ENCODE data around the gene SGCA. TPM values are rescaled to one million over a fixed set of nuclear protein-coding genes. Genes with fewer than 3 reads are reported as not detected.

Gene SGCA
- total and polyA plus RNA-seq, 2 donors (not counting 3 experiments of a cell fraction or from before 2014, with no cell fraction given) = not detected

- FAIRE-seq (no peak), DNase-seq (ENCODE audit: low read depth, low spot score) (no peak)
- H3K36me3 ChIP-seq (ENCODE audit: control insufficient read depth in 2 of 2, extremely low read depth in 1 of 2, insufficient read depth in 2 of 2, low read length in 2 of 2) = no peaks in the 10 kb centered on the region
- no peaks in the 10 kb centered on the region for H3K9me3 ChIP-seq (replicated peaks; ENCODE audit: control insufficient read depth, insufficient read depth, low read length)
- no TSS peak for BruUV-seq (replicated peaks)
- dilution Hi-C loops (cut with MboI; ENCODE audit: extremely low pct_ligation_motif_present, low sequenced_read_pairs) (no loop called here), intact Hi-C loops (cut with micrococcal nuclease) (no loop called here)
- no peak overlapping the region for H3K4me3 ChIP-seq (replicated peaks in 1 of 3; ENCODE audit: insufficient read depth in 1 of 3, low read depth in 1 of 3, low read length in 3 of 3)
- H3K27me3 ChIP-seq (ENCODE audit: control insufficient read depth in 2 of 2, insufficient read depth in 2 of 2, low read length in 2 of 2) = no peaks in the 10 kb centered on the region
- no peaks in the 10 kb centered on the region for H4K20me1 ChIP-seq (replicated peaks; ENCODE audit: control insufficient read depth, extremely low read depth, insufficient read depth, low read length)
- no peaks in the 10 kb centered on the region for H3K9me1 ChIP-seq (replicated peaks; ENCODE audit: control insufficient read depth, extremely low read depth, insufficient read depth, low read length)
- no peak overlapping the region for H3K27ac ChIP-seq (ENCODE audit: insufficient read depth, low read depth, low read length)
- H3K79me2 ChIP-seq (ENCODE audit: control insufficient read depth, insufficient read depth, low read length) = no peaks in the 10 kb centered on the region
- TF ChIP-seq FOS (IDR thresholded peaks at IDR 0.05; ENCODE audit: borderline replicate concordance, insufficient read depth, low read length) (no peak), POLR2A (IDR thresholded peaks at IDR 0.05; ENCODE audit: low read depth, low read length) (no peak), MAX (IDR thresholded peaks at IDR 0.05; ENCODE audit: insufficient read depth, insufficient read length) (no peak), MYC (IDR thresholded peaks at IDR 0.05; ENCODE audit: low read depth, low read length) (no peak), POLR2AphosphoS5 (IDR thresholded peaks at IDR 0.05; ENCODE audit: insufficient read depth, low read depth, low read length) (no peak), EZH2 (IDR thresholded peaks at IDR 0.05; ENCODE audit: borderline replicate concordance, low read depth, low read length, severe bottlenecking) (no peak), GATA2 (IDR thresholded peaks at IDR 0.05; ENCODE audit: insufficient read depth, insufficient read length, low read depth, low read length) (no peak), JUN (IDR thresholded peaks at IDR 0.05; ENCODE audit: borderline replicate concordance, insufficient read depth, insufficient read length, low read depth) (no peak), CTCF (IDR thresholded peaks at IDR 0.05; ENCODE audit: extremely low read depth in 1 of 2, insufficient read depth in 1 of 2, low read depth in 1 of 2, low read length in 2 of 2) (no peak)
- POLR2A ChIA-PET = no interaction called here
- H3K4me2 ChIP-seq (ENCODE audit: insufficient read depth, low read length) = no peak overlapping the region
- H2AFZ ChIP-seq (ENCODE audit: low read depth, low read length) = no peak overlapping the region
- peaks cover 16% of the 10 kb centered on the region for H3K4me1 ChIP-seq (ENCODE audit: control insufficient read depth, extremely low read depth, insufficient read depth, low read length)
- CTCF ChIA-PET = interaction anchor here (1.0 to 8.8 kb wide), 4 partner anchors 8 to 25 kb away, joined by 3 to 234 read pairs (median 46); partner anchors contain the start of gene COL1A1
- no peak overlapping the region for H3K9ac ChIP-seq (replicated peaks; ENCODE audit: extremely low read depth, insufficient read depth, low read length)
Measured at GRCh38 chr17:50175035-50175807, 9.4 kb downstream of the SGCA start.

Data from endothelial cell of umbilical vein (primary cell).